Mesenchymal stem cell (in vitro differentiated cells and primary cell): ENCODE measurements around the gene HMGN1.
A peak's percentile ranks its signal among the peaks of the same experiment; 100 is the strongest.

ENCODE experiments used
- DNase-seq: peaks from one replicate; pipeline ENCODE4 v3.0.0-alpha.2; 2013
- H2AFZ ChIP-seq: one replicate; pipeline ENCODE4 v1.6.1; 2013; ENCODE audit warnings: low read depth, mild to moderate bottlenecking, control low read depth, inconsistent platforms, low read length, moderate library complexity
- H2AK5ac ChIP-seq: 2 replicates; pipeline ENCODE4 v1.6.1; 2013; ENCODE audit warnings: low read length, moderate library complexity, mild to moderate bottlenecking, inconsistent platforms; ENCODE audit not compliant: severe bottlenecking
- H2BK120ac ChIP-seq: one replicate; pipeline ENCODE4 v1.6.1; 2013; ENCODE audit warnings: low read depth, mild to moderate bottlenecking, inconsistent platforms, low read length, moderate library complexity
- H2BK12ac ChIP-seq, 2 experiments: one replicate each; pipeline ENCODE4 v1.6.1; 2013; ENCODE audit warnings: inconsistent platforms in 2 of 2, low read length in 2 of 2, mild to moderate bottlenecking in 2 of 2, moderate library complexity in 2 of 2, control low read depth in 1 of 2
- H2BK15ac ChIP-seq: one replicate; pipeline ENCODE4 v1.6.1; 2013; ENCODE audit warnings: mild to moderate bottlenecking, low read depth, inconsistent platforms; ENCODE audit not compliant: poor library complexity, severe bottlenecking
- H2BK5ac ChIP-seq: 2 replicates; pipeline ENCODE4 v1.6.1; 2013; ENCODE audit warnings: low read depth, mild to moderate bottlenecking, low read length, control low read depth, inconsistent platforms; ENCODE audit not compliant: poor library complexity, severe bottlenecking
- H3K14ac ChIP-seq, 2 experiments: one replicate each; pipeline ENCODE4 v1.6.1; 2013; ENCODE audit warnings: inconsistent platforms in 2 of 2, low read length in 2 of 2, control low read depth in 1 of 2, mild to moderate bottlenecking in 1 of 2, moderate library complexity in 1 of 2
- H3K18ac ChIP-seq, 2 experiments: one replicate each; pipeline ENCODE4 v1.6.1; 2013; ENCODE audit warnings: inconsistent platforms in 2 of 2, low read length in 2 of 2, control low read depth in 1 of 2, low read depth in 1 of 2, mild to moderate bottlenecking in 1 of 2
- H3K23ac ChIP-seq, 2 experiments: one replicate each; pipeline ENCODE4 v1.6.1; 2013; ENCODE audit warnings: inconsistent platforms in 2 of 2, low read length in 2 of 2, mild to moderate bottlenecking in 2 of 2, moderate library complexity in 2 of 2, control low read depth in 1 of 2
- H3K27ac ChIP-seq: 2 replicates; pipeline ENCODE4 v1.5.1; 2013; ENCODE audit warnings: mild to moderate bottlenecking, moderate library complexity, low read length, control low read depth, inconsistent platforms; ENCODE audit not compliant: poor library complexity, severe bottlenecking
- H3K27me3 ChIP-seq, 2 experiments: 2 replicates each; pipeline versions ENCODE4 v1.6.1 to v1.7.0; 2013; ENCODE audit warnings: low read length in 2 of 2, mild to moderate bottlenecking in 2 of 2, moderate library complexity in 2 of 2, control low read depth in 1 of 2, inconsistent platforms in 1 of 2; ENCODE audit not compliant: control insufficient read depth in 1 of 2, insufficient read depth in 1 of 2
- H3K36me3 ChIP-seq, 2 experiments: 2 replicates each; pipeline versions ENCODE4 v1.6.1 to v1.7.0; 2013; ENCODE audit warnings: low read length in 2 of 2, control low read depth in 1 of 2, inconsistent platforms in 1 of 2, low read depth in 1 of 2, mild to moderate bottlenecking in 1 of 2; ENCODE audit not compliant: insufficient read depth in 2 of 2, control insufficient read depth in 1 of 2
- H3K4ac ChIP-seq, 2 experiments: one replicate each; pipeline ENCODE4 v1.6.1; 2013; ENCODE audit warnings: inconsistent platforms in 2 of 2, low read length in 2 of 2, mild to moderate bottlenecking in 2 of 2, moderate library complexity in 2 of 2, control low read depth in 1 of 2, low read depth in 1 of 2
- H3K4me1 ChIP-seq: 2 replicates; pipeline ENCODE4 v1.6.1; 2013; ENCODE audit warnings: low read depth, low read length, control low read depth; ENCODE audit not compliant: control insufficient read depth, insufficient read depth
- H3K4me2 ChIP-seq: 2 replicates; pipeline ENCODE4 v1.6.1; 2013; ENCODE audit warnings: low read length, mild to moderate bottlenecking, inconsistent platforms; ENCODE audit not compliant: poor library complexity, severe bottlenecking
- H3K4me3 ChIP-seq, 2 experiments: 2 replicates each; pipeline versions ENCODE4 v1.5.1 to v1.7.0; 2013; ENCODE audit warnings: low read length in 2 of 2, mild to moderate bottlenecking in 2 of 2, control low read depth in 1 of 2, low read depth in 1 of 2; ENCODE audit not compliant: insufficient read depth in 1 of 2
- H3K79me1 ChIP-seq: replicated peaks from 2 replicates; pipeline ENCODE4 v1.6.1; 2013; ENCODE audit warnings: mild to moderate bottlenecking, control low read depth, low read length, inconsistent platforms; ENCODE audit not compliant: poor library complexity, severe bottlenecking
- H3K9ac ChIP-seq: 2 replicates; pipeline ENCODE4 v1.7.0; 2013; ENCODE audit warnings: mild to moderate bottlenecking, low read length, moderate library complexity
- H3K9me3 ChIP-seq: 2 replicates; pipeline ENCODE4 v1.7.0; 2013; ENCODE audit warnings: mild to moderate bottlenecking, low read length; ENCODE audit not compliant: control insufficient read depth
- H4K8ac ChIP-seq: one replicate; pipeline ENCODE4 v1.6.1; 2013; ENCODE audit warnings: inconsistent platforms, mild to moderate bottlenecking, low read length, moderate library complexity
- H4K91ac ChIP-seq: one replicate; pipeline ENCODE4 v1.6.1; 2013; ENCODE audit warnings: mild to moderate bottlenecking, low read length, inconsistent platforms
- WGBS: methylation state at CpG from one replicate; pipeline ENCODE4 v1.1.7; 2013; ENCODE audit warnings: mixed read lengths; 5-methylcytosine and 5-hydroxymethylcytosine counted together

The HMGN1 gene

GRCh38 chr21:39390212-39390765, 41.4 kb upstream of the HMGN1 start:
- H2BK12ac ChIP-seq, result no peak overlapping the region
- 86% methylated on average over 16 of the region's 16 CpGs for WGBS
- no peak overlapping the region for H2AK5ac ChIP-seq
- no peaks in the 10 kb centered on the region for H3K9me3 ChIP-seq
- H3K36me3 ChIP-seq, result peaks cover 34 to 46% of the 10 kb centered on the region in 2 experiments
- no peak overlapping the region for H2BK5ac ChIP-seq
- H3K27ac ChIP-seq, result no peak overlapping the region
- H3K4me2 ChIP-seq, result no peak overlapping the region
- H3K23ac ChIP-seq, result no peak overlapping the region
- H3K4me1 ChIP-seq, result peaks cover 20% of the 10 kb centered on the region
- peaks cover 41% of the 10 kb centered on the region for H3K79me1 ChIP-seq
- DNase-seq, result no peak
- no peak overlapping the region for H2BK15ac ChIP-seq
- H2BK120ac ChIP-seq, result no peak overlapping the region
- no peak overlapping the region for H3K9ac ChIP-seq
- H2AFZ ChIP-seq, result no peak overlapping the region
- H4K91ac ChIP-seq, result no peak overlapping the region
- H3K4me3 ChIP-seq, result no peak overlapping the region
- no peak overlapping the region for H3K14ac ChIP-seq
- H3K4ac ChIP-seq, result no peak overlapping the region
- H4K8ac ChIP-seq, result no peak overlapping the region
- no peak overlapping the region for H3K18ac ChIP-seq
- no peaks in the 10 kb centered on the region for H3K27me3 ChIP-seq

- peaks cover 40% of the 10 kb centered on the region for H3K79me1 ChIP-seq
- H3K27ac ChIP-seq, result no peak overlapping the region
- no peak overlapping the region for H2BK5ac ChIP-seq
- H2BK12ac ChIP-seq, result no peak overlapping the region
- H3K18ac ChIP-seq, result no peak overlapping the region
- peak overlapping the region; percentile 29 for H2AFZ ChIP-seq
- H4K8ac ChIP-seq, result no peak overlapping the region
- H3K23ac ChIP-seq, result no peak overlapping the region
- H3K36me3 ChIP-seq, result peaks cover 33 to 34% of the 10 kb centered on the region in 2 experiments
- no peak overlapping the region for H2BK15ac ChIP-seq
- WGBS, result 9% methylated on average over 9 of the region's 10 CpGs
- H3K9me3 ChIP-seq, result no peaks in the 10 kb centered on the region
- H3K9ac ChIP-seq, result peak overlapping the region; percentile 89
- H3K27me3 ChIP-seq, result no peaks in the 10 kb centered on the region
- H2BK120ac ChIP-seq, result no peak overlapping the region
- DNase-seq, result no peak
- no peak overlapping the region for H3K14ac ChIP-seq
- H3K4me1 ChIP-seq, result peaks cover 26% of the 10 kb centered on the region
- peak overlapping the region in 1 of 2 experiments; percentile 83 for H3K4me3 ChIP-seq
- no peak overlapping the region for H3K4ac ChIP-seq
- H2AK5ac ChIP-seq, result no peak overlapping the region
- H4K91ac ChIP-seq, result no peak overlapping the region
- H3K4me2 ChIP-seq, result peak overlapping the region; percentile 1
These were observed 39.9 kb upstream of the HMGN1 start for GRCh38 chr21:39388811-39389155.

- H4K8ac ChIP-seq, result peak overlapping the region; percentile 1
- DNase-seq, result peak; percentile 84
- H2BK120ac ChIP-seq, result no peak overlapping the region
- H3K9me3 ChIP-seq, result no peaks in the 10 kb centered on the region
- peaks cover 40% of the 10 kb centered on the region for H3K79me1 ChIP-seq
- no peak overlapping the region for H2BK5ac ChIP-seq
- no peak overlapping the region for H3K4ac ChIP-seq
- no peak overlapping the region for H3K18ac ChIP-seq
- H3K36me3 ChIP-seq, result peaks cover 28 to 34% of the 10 kb centered on the region in 2 experiments
- H3K4me2 ChIP-seq, result peak overlapping the region; percentile 51
- H3K4me3 ChIP-seq, result peak overlapping the region in 1 of 2 experiments; percentile 83
- H3K14ac ChIP-seq, result no peak overlapping the region
- H3K27ac ChIP-seq, result no peak overlapping the region
- H2BK12ac ChIP-seq, result no peak overlapping the region
- no peak overlapping the region for H2BK15ac ChIP-seq
- no peak overlapping the region for H2AK5ac ChIP-seq
- H2AFZ ChIP-seq, result peak overlapping the region; percentile 33
- H3K9ac ChIP-seq, result peak overlapping the region; percentile 89
- no peak overlapping the region for H4K91ac ChIP-seq
- WGBS, result 37% methylated on average over 33 of the region's 35 CpGs
- no peaks in the 10 kb centered on the region for H3K27me3 ChIP-seq
- no peak overlapping the region for H3K23ac ChIP-seq
- peaks cover 25% of the 10 kb centered on the region for H3K4me1 ChIP-seq
These were observed 39.3 kb upstream of the HMGN1 start for GRCh38 chr21:39388038-39388810.

GRCh38 chr21:39387461-39388037, 38.7 kb upstream of the HMGN1 start:
- Histone ChIP-seq H3K14ac (no peak overlapping the region), H3K27ac (peak overlapping the region; percentile 45), H4K91ac (no peak overlapping the region), H3K9ac (peak overlapping the region; percentile 89), H2AFZ (no peak overlapping the region), H3K36me3 (peaks cover 21 to 34% of the 10 kb centered on the region in 2 experiments), H2BK15ac (no peak overlapping the region), H2BK12ac (no peak overlapping the region), H3K4me2 (peak overlapping the region; percentile 66), H3K4me3 (peak overlapping the region; percentile 55 to 83), H3K27me3 (no peaks in the 10 kb centered on the region), H3K18ac (no peak overlapping the region), H2AK5ac (no peak overlapping the region), H2BK5ac (no peak overlapping the region), H4K8ac (no peak overlapping the region), H3K23ac (no peak overlapping the region), H3K4ac (no peak overlapping the region), H3K4me1 (peaks cover 23% of the 10 kb centered on the region), H3K79me1 (peaks cover 40% of the 10 kb centered on the region), H2BK120ac (no peak overlapping the region), H3K9me3 (no peaks in the 10 kb centered on the region)
- peak; percentile 81 for DNase-seq
- WGBS, result 57% methylated on average over 8 of the region's 21 CpGs
